CD4-positive, CD25-positive, alpha-beta regulatory T cell (primary cell): Measurements from ENCODE around the gene SLC47A1. TPM values are rescaled to one million over a fixed set of nuclear protein-coding genes. Genes with fewer than 3 reads are reported as not detected.
"Not testable (repeated sequence)": the region's sequence is repeated elsewhere in the genome, so short reads cannot be mapped to it uniquely, and the experiment has no call there.

Experiments
- ATAC-seq, 2 donors: fragments of 150-1000 bp; cut with Tn5 transposase; one replicate each; pipeline ENCODE4 v1.10.0; 2021; ENCODE audit warnings: low read depth in 2 of 2, moderate number of reproducible peaks in 2 of 2, moderate library complexity in 1 of 2
- DNase-seq, 3 donors: peaks; one replicate each; pipeline versions ENCODE4 v3.0.0 to v3.0.0-alpha.2; 2012 to 2022; ENCODE audit warnings: mixed read lengths in 1 of 3
- H3K27ac ChIP-seq: one replicate; pipeline ENCODE4 v1.7.0; 2013; ENCODE audit warnings: mild to moderate bottlenecking, low read length; ENCODE audit not compliant: insufficient read depth, poor library complexity, severe bottlenecking
- H3K27me3 ChIP-seq: one replicate; pipeline ENCODE4 v1.7.0; 2013; ENCODE audit warnings: low read length; ENCODE audit not compliant: control insufficient read depth, insufficient read depth
- H3K36me3 ChIP-seq: one replicate; pipeline ENCODE4 v1.7.0; 2013; ENCODE audit warnings: mild to moderate bottlenecking, low read length, moderate library complexity; ENCODE audit not compliant: control insufficient read depth, insufficient read depth
- H3K4me1 ChIP-seq: 2 replicates; pipeline ENCODE4 v1.7.0; 2013; ENCODE audit warnings: mild to moderate bottlenecking, low read length; ENCODE audit not compliant: insufficient read depth, control insufficient read depth, poor library complexity, severe bottlenecking
- H3K4me3 ChIP-seq: one replicate; pipeline ENCODE4 v1.7.0; 2013; ENCODE audit warnings: low read depth, mild to moderate bottlenecking, low read length, moderate library complexity
- H3K9me3 ChIP-seq, 2 experiments: 1 replicate in 1 of 2; 2 replicates in 1 of 2; pipeline ENCODE4 v1.7.0; 2013; ENCODE audit warnings: low read length in 2 of 2, mild to moderate bottlenecking in 1 of 2, moderate library complexity in 1 of 2; ENCODE audit not compliant: control insufficient read depth in 2 of 2
- H3K27ac Mint-ChIP-seq, 3 donors: one replicate each; pipeline ENCODE4 v1.8.0; 2020 to 2022; ENCODE audit warnings: mild to moderate bottlenecking in 3 of 3, mixed read lengths in 3 of 3, moderate library complexity in 2 of 3
- H3K27me3 Mint-ChIP-seq: one replicate; pipeline ENCODE4 v1.8.0; 2022; ENCODE audit warnings: mild to moderate bottlenecking, mixed read lengths
- H3K36me3 Mint-ChIP-seq: one replicate; pipeline ENCODE4 v1.8.0; 2020; ENCODE audit warnings: mixed read lengths
- H3K4me1 Mint-ChIP-seq, 4 donors: one replicate each; pipeline ENCODE4 v1.8.0; 2020 to 2022; ENCODE audit warnings: mixed read lengths in 4 of 4, mild to moderate bottlenecking in 1 of 4
- H3K4me3 Mint-ChIP-seq, 4 donors: one replicate each; pipeline ENCODE4 v1.8.0; 2020 to 2022; ENCODE audit warnings: mild to moderate bottlenecking in 4 of 4, mixed read lengths in 4 of 4, moderate library complexity in 3 of 4
- H3K9me3 Mint-ChIP-seq, 7 donors: one replicate each; pipeline ENCODE4 v1.8.0; 2020 to 2022; ENCODE audit warnings: mixed read lengths in 7 of 7, mild to moderate bottlenecking in 3 of 7, moderate library complexity in 2 of 7
- polyA plus RNA-seq, 4 donors: library from polyadenylated mRNA; unstranded; fragments of 300-500 nt; fragmentation: Illumina TruSeq; gene quantifications; one replicate each; pipeline ENCODE4 v1.2.3, GENCODE V29; 2021
- total RNA-seq: library from RNA; stranded (reverse); gene quantifications from one replicate; pipeline ENCODE4 v1.2.3, GENCODE V29; 2022

Gene SLC47A1
- total and polyA plus RNA-seq, 5 donors from 2014 or later = 1.0 TPM; not detected in 4

GRCh38 chr17:19526950-19527349 lies 6.7 kb upstream of the SLC47A1 start:
- not testable (repeated sequence) for H3K36me3 Mint-ChIP-seq, H3K4me1 ChIP-seq, H3K27ac ChIP-seq, H3K9me3 Mint-ChIP-seq, DNase-seq, H3K9me3 ChIP-seq, H3K4me3 Mint-ChIP-seq, H3K27ac Mint-ChIP-seq, ATAC-seq, H3K27me3 ChIP-seq, H3K4me3 ChIP-seq, H3K4me1 Mint-ChIP-seq, H3K36me3 ChIP-seq
- H3K27me3 Mint-ChIP-seq = peaks cover 39% of the 10 kb centered on the region

GRCh38 chr17:19531780-19532501 lies 1.7 kb upstream of the SLC47A1 start:
- DNase-seq (no peak), ATAC-seq (no peak)
- peaks cover 10% of the 10 kb centered on the region for H3K4me1 ChIP-seq
- H3K36me3 ChIP-seq = no peaks in the 10 kb centered on the region
- Mint-ChIP-seq H3K27ac (no peak overlapping the region), H3K27me3 (peaks cover 45% of the 10 kb centered on the region), H3K4me1 (peaks cover 0 to 22% (median 6%) of the 10 kb centered on the region in 4 donors), H3K4me3 (peak overlapping the region in 1 of 4 donors; percentile 53), H3K36me3 (no peaks in the 10 kb centered on the region), H3K9me3 (no peaks in the 10 kb centered on the region)
- no peak overlapping the region for H3K4me3 ChIP-seq
- peaks cover 11% of the 10 kb centered on the region for H3K27me3 ChIP-seq
- no peak overlapping the region for H3K27ac ChIP-seq
- H3K9me3 ChIP-seq = no peaks in the 10 kb centered on the region

GRCh38 chr17:19533036-19533717 lies 477 bp upstream of the SLC47A1 start:
- Mint-ChIP-seq H3K27ac (no peak overlapping the region), H3K4me3 (peak overlapping the region in 3 of 4 donors; percentile 46 to 61 (median 53)), H3K27me3 (peaks cover 43% of the 10 kb centered on the region), H3K36me3 (no peaks in the 10 kb centered on the region), H3K9me3 (no peaks in the 10 kb centered on the region), H3K4me1 (peaks cover 0 to 22% (median 6%) of the 10 kb centered on the region in 4 donors)
- DNase-seq = no peak
- ATAC-seq = no peak
- no peaks in the 10 kb centered on the region for H3K9me3 ChIP-seq
- H3K4me1 ChIP-seq = peaks cover 10% of the 10 kb centered on the region
- no peak overlapping the region for H3K27ac ChIP-seq
- H3K27me3 ChIP-seq = peaks cover 11% of the 10 kb centered on the region
- no peak overlapping the region for H3K4me3 ChIP-seq
- no peaks in the 10 kb centered on the region for H3K36me3 ChIP-seq

- Histone ChIP-seq H3K9me3 (no peaks in the 10 kb centered on the region), H3K27ac (no peak overlapping the region), H3K4me1 (peaks cover 10% of the 10 kb centered on the region), H3K27me3 (peaks cover 7% of the 10 kb centered on the region), H3K4me3 (no peak overlapping the region), H3K36me3 (no peaks in the 10 kb centered on the region)
- peaks cover 0 to 22% (median 6%) of the 10 kb centered on the region in 4 donors for H3K4me1 Mint-ChIP-seq
- H3K9me3 Mint-ChIP-seq = no peaks in the 10 kb centered on the region
- no peaks in the 10 kb centered on the region for H3K36me3 Mint-ChIP-seq
- ATAC-seq (no peak), DNase-seq (no peak)
- H3K27ac Mint-ChIP-seq = no peak overlapping the region
- peak overlapping the region in 3 of 4 donors; percentile 56 to 81 (median 72) for H3K4me3 Mint-ChIP-seq
- peaks cover 37% of the 10 kb centered on the region for H3K27me3 Mint-ChIP-seq
These were observed 1.0 kb downstream of the SLC47A1 start for GRCh38 chr17:19534562-19535149.

DNA sequence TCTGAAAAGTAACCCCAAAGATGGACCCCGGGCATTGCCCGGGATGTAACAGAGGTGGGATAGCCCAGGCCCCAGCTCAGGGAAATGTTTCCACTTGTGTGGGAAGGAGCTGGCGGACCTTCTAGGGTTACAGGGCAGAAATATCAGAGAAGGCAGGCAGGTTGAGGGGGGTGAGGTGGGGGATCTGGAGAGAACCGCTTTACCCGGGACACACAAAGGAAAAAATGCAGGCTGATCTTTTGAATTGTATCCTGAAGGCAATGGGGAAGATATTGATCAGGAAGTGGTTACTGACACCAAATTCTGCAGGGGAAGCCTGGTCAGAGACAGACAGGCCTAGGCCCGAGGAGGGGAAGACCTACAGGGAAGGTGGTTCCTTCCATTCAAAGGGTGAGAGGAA lies 3.5 kb downstream of the SLC47A1 start:
- Histone ChIP-seq H3K9me3 (no peaks in the 10 kb centered on the region), H3K36me3 (no peaks in the 10 kb centered on the region), H3K27ac (no peak overlapping the region), H3K4me3 (no peak overlapping the region), H3K4me1 (peaks cover 10% of the 10 kb centered on the region), H3K27me3 (peaks cover 7% of the 10 kb centered on the region)
- Mint-ChIP-seq H3K27ac (no peak overlapping the region), H3K4me1 (peaks cover 0 to 20% (median 6%) of the 10 kb centered on the region in 4 donors), H3K4me3 (no peak overlapping the region), H3K36me3 (no peaks in the 10 kb centered on the region), H3K9me3 (no peaks in the 10 kb centered on the region), H3K27me3 (peaks cover 31% of the 10 kb centered on the region)
- ATAC-seq (no peak), DNase-seq (no peak)

DNA sequence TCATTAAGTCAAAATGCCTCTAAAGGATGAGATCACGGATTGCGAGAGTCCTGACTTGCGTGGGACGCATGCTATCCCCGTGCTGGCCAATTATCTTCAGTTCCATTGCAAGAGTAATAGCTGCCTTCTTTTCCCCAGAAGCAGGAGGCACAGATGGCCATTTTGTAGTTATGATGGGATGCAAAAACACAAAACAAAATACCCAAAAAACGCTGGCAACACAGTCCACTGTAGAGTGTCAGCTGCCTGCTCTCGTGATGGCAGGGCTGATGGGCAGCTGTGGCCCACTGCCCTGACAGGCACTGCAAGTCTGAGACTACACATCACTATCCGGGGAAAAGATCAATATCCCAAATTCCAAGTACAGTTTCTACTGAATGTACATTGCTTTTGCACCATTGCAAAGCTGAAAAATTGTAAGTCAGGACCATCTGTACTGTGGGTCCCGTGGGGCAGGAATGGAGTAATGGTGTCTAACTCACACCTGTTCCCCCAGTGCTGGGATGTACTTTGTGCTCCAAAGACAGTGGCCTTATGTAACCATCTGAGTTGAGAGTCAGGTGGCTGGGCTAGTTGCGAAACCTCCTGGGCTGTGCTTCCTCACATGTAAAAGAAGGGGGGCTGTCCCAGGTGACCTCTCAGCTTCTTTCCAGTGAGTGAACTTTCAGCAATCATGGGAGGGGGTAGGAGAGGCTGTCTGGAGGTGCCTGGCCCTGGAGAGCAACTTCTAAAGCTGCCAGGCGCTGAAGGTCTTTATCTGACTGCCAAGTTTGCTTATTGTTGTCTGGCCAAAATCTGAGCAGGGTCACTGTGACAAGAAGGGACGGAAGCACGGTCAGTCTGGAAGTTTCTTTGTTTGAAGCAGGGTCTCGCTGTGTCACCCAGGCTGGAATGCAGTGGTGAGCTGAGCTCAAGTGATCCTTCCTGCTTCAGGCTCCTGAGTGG lies 4.7 kb downstream of the SLC47A1 start:
- no peaks in the 10 kb centered on the region for H3K36me3 Mint-ChIP-seq
- no peak overlapping the region for H3K27ac ChIP-seq
- peaks cover 10% of the 10 kb centered on the region for H3K4me1 ChIP-seq
- H3K27ac Mint-ChIP-seq = no peak overlapping the region
- H3K27me3 ChIP-seq = no peaks in the 10 kb centered on the region
- no peaks in the 10 kb centered on the region for H3K9me3 Mint-ChIP-seq
- no peak overlapping the region for H3K4me3 ChIP-seq
- H3K9me3 ChIP-seq = no peaks in the 10 kb centered on the region
- peaks cover 18% of the 10 kb centered on the region for H3K27me3 Mint-ChIP-seq
- no peak overlapping the region for H3K4me3 Mint-ChIP-seq
- ATAC-seq = no peak
- peaks cover 0 to 10% (median 5%) of the 10 kb centered on the region in 4 donors for H3K4me1 Mint-ChIP-seq
- H3K36me3 ChIP-seq = no peaks in the 10 kb centered on the region
- DNase-seq = no peak

- no peaks in the 10 kb centered on the region for H3K9me3 ChIP-seq
- Mint-ChIP-seq H3K27me3 (peaks cover 17% of the 10 kb centered on the region), H3K4me3 (no peak overlapping the region), H3K27ac (no peak overlapping the region), H3K36me3 (no peaks in the 10 kb centered on the region), H3K4me1 (peaks cover 0 to 9% (median 5%) of the 10 kb centered on the region in 4 donors), H3K9me3 (no peaks in the 10 kb centered on the region)
- DNase-seq (no peak), ATAC-seq (no peak)
- H3K36me3 ChIP-seq = no peaks in the 10 kb centered on the region
- H3K27me3 ChIP-seq = no peaks in the 10 kb centered on the region
- H3K4me1 ChIP-seq = peaks cover 8% of the 10 kb centered on the region
- no peak overlapping the region for H3K4me3 ChIP-seq
- H3K27ac ChIP-seq = no peak overlapping the region
These were observed 5.4 kb downstream of the SLC47A1 start for GRCh38 chr17:19539040-19539399.
